ENCODE results near the gene SLC17A2.

Gene SLC17A2, protein sequence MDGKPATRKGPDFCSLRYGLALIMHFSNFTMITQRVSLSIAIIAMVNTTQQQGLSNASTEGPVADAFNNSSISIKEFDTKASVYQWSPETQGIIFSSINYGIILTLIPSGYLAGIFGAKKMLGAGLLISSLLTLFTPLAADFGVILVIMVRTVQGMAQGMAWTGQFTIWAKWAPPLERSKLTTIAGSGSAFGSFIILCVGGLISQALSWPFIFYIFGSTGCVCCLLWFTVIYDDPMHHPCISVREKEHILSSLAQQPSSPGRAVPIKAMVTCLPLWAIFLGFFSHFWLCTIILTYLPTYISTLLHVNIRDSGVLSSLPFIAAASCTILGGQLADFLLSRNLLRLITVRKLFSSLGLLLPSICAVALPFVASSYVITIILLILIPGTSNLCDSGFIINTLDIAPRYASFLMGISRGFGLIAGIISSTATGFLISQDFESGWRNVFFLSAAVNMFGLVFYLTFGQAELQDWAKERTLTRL

DNA sequence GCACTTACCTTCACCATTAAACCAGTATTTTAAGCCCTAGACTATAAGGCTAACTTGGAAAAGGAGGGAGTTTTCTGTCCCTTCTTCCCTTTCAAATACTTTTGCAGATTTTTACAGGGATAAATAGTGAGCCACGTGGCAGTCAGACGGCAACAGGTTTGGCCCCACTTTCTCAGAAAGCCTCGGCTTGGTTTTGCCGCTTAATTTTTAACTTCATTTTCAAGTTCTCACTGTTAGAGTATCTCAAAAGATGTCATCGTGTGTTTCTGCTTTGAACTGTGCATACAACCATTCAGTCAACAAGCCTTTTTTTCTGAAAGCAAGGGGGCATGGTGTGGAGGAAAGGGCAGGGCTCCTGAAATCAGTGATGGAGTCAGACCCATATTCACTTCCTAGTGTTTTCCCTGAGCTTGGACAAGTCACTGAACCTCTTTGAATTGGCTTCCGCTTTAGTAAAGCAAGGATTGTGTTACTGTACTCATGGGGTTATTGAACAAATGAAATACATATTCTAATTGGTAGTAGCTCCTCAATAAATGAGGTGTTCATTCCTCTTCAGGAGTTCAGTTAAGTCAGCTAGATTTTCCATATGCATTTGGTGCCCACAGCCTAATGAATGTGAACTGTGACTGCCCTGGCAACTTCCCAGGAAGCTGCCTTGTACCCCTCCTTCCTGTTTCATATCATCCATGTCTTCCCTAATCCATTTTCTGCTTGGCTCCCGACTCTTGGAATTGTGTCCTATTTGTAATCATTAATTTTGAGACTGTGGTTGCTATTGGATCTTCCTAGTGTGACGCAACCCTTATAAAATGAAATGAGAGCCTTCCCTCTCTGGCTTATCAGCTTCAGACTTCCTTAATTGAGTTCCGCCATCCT is at the start of gene SLC17A2:
Gene SLC17A2, minus strand, starts transcription at position 160 of the 879 bp plus-strand sequence. CDS start 4,895 bp downstream, outside the sequence.
- no peak for FAIRE-seq

DNA sequence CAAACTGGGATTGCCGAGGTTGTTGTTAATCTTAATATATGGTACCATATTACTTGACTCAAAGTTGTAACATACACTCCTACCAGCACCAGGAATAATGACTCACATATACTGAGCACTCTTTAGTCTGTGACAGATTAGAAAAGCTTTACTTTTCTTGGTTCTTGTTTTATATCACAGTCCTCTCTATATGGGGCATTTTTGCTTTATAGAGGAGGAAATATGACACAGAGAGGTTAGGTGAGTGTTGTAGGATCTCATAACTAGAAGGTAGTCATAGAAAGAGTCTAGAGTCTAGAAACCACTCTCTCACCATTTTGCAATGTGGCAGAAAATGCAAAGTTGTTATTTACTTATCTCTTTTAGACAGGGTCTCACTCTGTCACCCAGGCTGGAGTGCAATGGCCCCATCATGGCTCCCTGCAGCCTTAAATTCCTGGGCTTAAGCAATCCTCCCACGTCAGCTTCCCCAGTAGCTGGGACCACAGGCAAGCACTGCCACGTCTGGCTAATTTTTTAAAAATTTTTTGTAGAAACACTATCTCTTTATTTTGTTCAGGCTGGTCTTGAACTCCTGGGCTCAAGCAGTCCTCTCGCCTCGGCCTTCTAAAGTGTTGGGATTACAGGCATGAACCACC is 45.6 kb upstream of the SLC17A2 start:
- FAIRE-seq = no peak

DNA sequence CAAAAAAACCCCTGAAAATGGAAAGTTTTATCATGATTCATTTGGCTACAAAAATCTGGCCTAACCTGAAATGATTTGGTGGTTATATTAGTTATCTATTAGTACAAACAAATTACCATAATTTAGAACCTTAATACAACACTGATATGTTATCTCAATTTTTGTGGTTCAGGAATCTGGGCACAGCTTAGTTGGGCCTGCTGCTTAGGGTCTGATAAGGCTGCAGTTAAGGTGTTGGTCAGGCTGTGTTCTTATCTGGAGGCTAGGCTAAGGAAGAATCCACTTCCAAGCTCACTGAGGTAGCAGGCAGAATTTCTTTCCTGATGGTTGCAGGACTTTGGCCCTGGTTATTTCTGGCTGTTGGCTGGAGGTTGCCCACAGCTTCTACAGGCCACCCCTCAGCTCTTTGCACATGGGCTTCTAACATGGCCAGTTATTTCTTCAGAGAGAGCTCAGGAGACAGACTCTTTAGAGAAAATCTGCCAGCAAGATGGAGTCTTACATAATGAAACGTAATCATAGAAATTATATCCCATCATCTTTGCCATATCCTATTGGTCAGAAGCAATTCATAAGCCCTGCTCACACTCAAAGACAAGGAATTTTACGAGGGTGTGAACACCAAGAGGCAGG is 43.5 kb upstream of the SLC17A2 start:
- no peak for FAIRE-seq

DNA sequence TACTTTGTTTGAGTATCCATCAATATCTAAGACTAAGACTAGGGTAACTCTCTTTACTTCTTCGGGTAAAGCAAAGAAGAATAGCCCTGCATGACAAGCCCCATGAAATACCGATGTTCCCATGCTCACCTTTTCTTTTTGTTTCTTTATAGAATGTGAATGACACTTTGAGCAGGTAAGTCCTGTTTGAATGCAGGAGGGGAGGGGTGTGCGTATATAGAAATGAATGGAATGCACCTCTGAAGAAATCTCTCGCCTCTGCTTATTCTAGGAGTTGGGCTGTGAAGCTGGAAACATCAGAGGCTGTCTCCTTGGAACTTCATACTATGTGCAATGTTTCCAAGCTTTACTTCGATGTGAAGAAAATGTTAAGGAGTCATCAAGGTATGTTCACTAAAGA is 42.4 kb upstream of the SLC17A2 start:
- FAIRE-seq = no peak

DNA sequence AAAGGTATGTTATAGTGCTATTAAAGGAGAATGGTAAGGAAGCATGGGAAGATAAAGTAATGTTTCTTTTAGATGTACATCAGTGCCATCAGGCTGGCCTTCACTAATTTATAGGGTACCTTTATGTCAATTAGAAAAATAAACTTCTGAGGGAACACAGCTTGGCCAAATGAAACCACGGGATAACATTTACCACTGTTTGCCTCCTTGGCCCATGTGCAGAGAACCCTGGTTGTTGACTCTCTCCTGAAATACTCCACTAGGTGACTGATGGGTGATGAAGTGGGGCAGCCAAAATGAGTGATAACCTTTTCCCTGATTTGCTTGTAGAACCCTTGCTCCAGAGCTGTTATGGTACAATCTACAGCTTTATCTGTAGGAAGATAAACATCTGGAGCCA is 41.6 kb upstream of the SLC17A2 start:
- no peak for FAIRE-seq

DNA sequence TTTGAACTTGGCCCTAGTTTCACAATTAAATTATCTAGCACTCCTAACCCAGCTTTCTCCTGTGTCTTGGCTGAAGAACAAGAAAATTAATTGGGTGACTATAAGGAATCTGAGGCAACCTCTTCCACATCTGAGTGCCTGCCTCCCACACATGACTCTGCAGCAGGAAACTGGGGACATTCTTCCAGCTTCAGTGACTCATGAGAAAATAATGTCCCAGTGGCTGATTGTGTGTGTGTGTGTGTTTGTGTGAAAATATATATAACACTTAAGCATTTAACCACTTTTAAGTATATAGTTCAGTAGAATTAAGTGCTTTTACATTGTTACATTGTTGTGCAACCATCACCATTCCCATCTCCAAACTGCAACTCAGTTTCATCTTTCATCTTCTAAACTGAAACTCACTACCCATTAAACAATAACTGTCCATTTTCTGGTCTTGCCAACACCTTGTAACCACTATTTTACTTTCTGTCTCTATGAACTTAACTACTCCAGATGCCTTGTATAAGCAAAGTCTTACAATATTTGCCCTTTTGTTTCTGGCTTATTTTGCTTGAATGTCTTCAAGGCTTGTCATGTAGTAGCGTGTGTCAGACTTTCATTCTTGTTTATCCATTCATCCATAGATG is 40.8 kb upstream of the SLC17A2 start:
- no peak for FAIRE-seq

DNA sequence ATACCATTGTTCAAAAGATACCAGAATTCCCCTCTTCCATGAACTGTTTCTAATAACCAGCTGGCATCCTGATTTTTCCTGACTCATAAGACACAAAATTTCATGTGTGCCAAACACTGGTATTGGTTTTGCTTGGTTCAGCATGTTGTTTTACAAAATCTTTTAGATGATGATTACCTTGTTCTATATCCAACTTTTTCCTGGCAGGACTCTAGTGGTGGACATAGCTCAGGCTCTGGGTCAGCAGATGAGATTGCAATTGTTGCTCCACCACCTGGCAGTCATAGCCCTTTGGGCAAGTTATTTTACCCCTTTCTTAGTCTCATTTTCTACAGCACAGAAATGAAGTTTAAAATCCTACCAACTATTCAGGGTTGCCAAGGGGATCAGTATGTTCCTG is 38.3 kb upstream of the SLC17A2 start:
- FAIRE-seq = no peak

DNA sequence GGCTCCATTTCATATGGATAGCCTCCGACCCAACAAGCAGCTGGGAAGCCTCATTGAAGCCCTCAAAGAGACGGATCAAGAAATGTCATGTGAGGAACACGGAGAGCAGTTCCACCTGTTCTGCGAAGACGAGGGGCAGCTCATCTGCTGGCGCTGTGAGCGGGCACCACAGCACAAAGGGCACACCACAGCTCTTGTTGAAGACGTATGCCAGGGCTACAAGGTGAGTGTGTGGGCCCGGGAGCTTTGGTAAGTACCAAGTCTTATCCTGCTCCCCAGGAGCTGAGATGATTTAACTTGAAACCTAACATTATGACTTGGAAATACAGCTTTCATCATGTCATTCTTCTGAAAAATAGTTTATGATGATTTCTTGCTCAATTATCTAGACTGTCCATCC is 36.2 kb upstream of the SLC17A2 start:
- no peak for FAIRE-seq

DNA sequence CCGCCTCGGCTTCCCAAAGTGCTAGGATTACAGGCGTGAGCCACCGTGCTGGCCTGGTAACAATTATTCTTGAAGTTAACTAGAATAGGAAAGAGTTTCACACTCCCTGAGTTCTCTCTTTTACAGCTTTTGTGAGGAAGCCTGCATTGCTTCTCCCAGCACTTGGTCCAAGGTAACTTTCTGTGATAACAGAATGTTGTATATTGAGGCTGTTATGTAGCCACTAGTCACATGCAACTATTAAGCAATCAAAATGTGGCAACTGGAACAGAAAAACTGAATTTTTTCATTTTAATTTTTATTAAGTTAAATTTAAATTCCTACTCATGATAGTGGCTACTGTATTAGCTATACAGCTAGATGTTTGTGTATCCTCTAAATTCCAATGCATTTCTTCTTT is 34.6 kb upstream of the SLC17A2 start:
- no peak for FAIRE-seq

DNA sequence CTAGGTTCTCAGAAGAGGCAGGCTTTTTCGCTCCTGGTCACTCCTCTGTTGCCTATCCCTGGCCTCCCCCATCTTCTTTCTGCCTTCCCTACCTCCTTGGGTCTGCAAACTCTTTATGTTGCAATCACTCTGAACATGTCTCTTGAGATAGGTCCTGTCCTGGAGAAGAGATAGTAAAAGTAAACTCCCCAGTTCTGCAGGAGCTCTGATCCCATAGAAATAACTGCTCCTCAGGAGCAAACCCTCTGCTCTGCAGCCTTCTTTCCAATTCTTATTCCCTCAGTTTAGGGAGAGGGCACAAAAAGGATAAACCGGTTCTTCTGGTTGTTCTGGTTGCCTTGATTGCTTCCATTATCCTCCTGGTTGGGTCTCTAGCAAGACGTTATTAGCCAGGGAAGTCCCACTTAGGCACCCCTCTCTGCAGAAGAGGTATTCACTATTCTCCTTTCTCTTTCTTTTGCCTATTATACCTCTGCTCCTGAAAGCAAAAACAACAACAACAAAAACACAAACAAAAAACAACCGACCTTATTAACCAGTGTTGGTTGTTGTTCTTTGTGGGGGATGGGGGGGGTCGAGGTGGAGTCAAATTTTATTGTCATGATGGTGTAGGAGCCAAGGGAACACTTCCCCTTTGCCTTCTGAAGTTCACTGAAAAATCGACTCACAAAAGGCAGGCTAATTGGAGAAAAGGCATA is 33.1 kb upstream of the SLC17A2 start:
- FAIRE-seq = no peak

DNA sequence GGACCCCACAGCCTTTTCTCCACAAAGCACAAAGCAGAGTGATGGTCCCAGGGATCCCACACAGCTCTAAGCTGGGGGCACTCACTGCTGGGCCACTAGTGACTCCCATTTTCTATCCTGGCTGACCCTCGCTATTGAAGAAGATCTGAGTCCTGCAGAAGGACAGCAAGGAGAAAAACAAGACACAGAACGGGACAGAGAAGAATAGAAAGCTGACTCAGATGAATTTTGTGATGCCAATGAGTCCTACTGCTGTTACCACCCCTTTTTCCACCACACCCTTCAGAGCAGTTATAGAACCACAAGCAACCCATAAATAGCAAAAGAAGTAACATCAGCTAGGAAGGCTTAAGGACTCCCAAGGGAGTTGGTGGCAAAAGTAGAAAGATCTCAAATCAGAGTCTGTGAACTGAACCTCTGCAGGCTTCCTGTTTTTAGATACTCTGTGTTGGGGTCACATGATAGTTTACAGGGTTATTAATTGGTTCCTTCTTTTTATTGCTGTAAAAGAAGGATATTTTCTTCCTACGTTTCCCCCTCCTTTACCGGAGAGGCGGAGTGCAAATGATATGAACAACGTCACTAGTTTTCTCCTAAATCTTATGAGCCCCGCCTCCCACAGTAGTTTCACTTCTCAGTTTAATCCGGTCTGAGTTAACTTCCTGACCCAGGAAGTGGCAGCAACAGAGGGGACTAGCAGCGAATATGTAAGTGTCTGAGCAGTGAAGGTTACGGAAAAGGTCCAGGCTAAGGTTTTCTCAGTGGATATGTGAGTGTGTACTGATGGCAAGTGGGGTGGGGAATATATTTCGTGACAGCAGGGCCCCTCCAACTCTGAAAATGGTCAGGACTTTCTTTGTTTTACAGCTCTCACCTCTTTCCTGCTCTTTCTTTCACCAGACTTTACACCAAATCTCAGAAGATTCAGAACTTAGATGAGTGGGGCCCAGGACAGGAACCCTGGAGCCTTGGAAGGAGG is 31.9 kb upstream of the SLC17A2 start, which contains the start of gene TRIM38:
Gene TRIM38, plus strand, starts transcription at position 654 of the 979 bp plus-strand sequence. CDS start 3,721 bp downstream, outside the sequence.
- FAIRE-seq = no peak

DNA sequence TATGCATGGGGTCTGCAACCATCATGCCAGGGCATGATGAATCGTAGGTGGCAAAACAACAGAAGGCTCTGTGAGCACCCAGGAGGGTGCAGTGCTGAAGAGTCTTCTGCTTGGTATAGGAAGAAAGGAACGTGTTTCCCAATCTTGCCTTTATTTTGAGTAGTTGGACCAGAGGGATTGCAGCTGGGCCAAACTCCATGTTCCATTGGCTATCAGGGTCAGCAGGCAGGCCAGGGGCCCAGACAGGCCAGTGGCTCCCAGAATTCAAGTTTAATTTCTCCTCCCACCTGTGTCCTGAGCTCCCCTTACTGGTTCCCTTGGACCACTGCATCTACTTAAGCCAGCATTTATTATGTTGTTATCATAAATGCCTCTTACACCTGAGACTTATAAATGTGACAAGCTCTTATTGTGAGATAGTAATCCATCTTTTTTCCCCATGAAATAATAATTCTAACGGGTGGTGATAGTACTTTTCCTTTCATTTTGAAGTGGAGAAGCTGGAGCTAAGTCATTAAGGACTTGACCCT is 31.2 kb upstream of the SLC17A2 start:
- FAIRE-seq = no peak

DNA sequence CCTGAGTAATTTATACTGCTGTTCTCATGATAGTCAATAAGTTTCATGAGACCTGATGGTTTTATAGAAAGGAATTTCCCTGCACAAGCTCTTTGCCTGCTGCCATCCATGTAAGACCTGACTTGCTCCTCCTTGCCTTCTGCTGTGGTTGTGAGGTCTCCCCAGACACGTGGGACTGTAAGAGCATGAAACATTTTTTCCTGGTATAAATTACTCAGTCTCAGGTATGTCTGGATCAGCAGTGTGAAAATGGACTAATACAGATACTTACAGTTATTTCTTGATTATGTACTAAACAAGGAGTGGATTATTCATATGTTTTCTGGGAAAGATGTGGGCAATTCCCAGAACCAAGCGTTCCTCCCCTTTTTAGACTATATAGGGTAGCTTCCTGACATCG is 30.2 kb upstream of the SLC17A2 start:
- no peak for FAIRE-seq

DNA sequence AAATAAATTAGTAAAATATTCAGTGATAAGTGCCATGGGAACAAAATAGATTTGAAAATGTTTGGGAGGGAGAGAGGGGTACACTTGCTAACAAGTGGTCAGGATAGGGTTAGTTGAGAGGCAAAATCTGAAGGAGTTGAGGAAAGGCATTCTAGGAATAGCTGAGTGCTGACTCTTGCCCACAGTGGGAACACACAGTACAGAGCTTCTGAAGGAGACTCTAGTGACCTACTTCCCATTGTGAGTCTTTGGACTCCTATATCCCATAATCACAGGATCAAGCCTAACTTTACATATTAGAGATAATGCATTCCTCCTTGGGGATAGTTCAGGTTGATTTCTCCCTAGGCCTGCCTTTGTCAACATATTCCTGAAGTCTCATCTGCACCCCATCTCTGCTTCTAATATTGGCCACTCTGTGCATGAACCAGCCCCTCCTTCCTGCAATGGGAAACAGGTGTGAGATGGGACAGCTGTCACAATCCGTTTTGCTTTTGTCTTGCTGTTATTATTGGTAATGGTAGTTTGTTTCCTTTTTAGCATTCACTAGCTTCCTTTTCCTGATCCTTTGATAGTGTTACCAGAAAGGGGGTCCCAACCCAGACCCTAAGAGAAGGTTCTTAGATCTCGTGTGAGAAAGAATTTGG is 29.5 kb upstream of the SLC17A2 start:
- FAIRE-seq = no peak

DNA sequence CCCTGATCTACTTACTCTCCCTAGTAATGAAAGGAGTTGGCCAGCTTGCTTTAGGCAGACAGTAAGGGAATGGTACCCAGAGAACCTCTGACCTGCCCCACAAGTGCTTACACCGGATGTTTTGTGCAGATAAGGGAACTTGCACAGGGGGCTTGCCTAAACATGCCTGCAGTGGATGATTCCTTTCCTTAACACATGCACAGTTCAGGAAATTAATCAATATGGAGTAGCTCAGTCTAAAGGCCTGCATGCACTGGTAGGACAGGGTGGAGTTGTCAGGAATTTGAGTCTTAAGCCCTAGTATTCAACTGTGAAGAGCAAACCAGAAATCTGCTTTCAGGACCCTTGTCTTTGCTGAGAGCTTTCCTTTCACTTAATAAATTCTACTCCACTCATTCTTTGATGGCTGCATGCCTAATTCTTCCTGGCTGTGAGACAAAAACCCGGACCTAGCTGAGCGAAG is 28.2 kb upstream of the SLC17A2 start:
- FAIRE-seq = no peak

DNA sequence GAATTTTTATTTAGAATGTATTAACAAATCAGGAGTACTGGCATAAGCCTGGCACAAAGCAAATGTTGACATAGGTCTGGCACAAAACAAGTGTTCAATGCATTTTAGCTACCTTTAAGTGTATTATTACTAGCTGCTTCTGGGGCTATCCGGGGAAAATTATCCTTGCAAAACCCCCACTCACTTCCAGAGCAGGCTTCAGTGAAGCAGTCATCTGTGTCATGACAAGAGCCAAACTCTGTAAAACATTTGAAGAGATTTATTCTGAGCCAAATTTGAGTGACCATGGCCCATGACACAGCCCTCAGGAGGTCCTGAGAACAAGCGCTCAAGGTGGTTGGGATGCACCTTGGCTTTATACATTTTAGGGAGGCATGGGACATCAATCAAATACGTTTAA is 25.7 kb upstream of the SLC17A2 start:
- no peak for FAIRE-seq

DNA sequence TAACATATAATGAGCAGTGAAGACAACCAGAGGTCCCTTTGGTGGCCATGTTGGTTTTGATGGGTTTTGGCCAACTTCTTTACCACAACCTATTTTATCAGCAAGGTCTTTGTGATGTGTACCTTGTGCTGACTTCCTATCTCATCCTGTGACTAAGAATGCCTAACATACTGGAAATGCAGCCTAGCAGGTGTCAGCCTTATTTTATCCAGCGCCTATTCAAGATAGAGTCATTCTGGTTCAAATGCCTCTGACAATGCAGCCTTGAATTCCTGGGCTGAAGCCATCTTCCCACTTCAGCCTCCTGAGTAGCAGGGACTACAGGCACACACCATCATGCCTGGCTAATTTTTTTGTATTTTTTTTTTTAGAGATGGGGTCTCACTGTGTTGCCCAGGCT is 24.3 kb upstream of the SLC17A2 start:
- no peak for FAIRE-seq

DNA sequence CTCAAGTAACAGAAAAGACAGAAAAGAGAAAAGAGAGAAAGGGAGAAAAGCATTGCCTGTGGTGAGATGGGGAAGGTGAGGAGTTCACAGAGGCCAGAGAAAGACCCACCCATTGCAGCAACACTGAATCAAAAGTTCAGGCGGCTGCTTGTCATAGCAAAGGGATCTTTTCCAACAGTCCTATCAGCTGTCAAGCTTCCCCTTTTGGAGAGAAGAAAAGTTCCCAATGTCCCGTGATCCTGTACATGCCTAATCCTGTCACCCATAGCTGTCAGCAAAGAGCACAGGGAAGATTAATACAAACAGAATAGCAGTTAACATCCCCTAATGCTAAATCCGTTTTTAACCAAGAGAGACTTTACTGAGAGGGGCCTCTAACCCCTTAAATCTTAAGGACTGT is 23.2 kb upstream of the SLC17A2 start:
- no peak for FAIRE-seq

DNA sequence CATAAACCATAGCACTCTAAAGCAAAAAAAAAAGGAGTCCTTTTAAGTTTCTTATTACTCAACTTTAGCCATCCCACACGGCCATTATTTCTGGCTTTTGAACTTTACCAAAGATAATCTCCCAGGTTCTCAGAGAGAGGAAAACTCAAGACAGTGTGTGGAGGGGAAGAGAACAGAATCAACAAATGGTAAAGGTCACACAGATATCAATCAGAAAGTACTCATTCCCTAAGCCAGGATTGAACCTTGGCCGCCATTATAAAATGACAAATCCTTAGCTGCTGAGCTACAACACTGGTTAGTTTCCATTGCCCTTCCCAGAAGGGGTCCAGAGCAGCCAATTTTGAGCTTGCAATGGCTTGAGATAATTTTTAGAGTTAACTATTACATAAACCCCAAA is 22.0 kb upstream of the SLC17A2 start:
- FAIRE-seq = no peak
